Measurements from ENCODE around the gene MMP17.

Gene MMP17
- total RNA-seq: 0 to 0.23 (median 0.06) reads per million in 9 experiments

DNA sequence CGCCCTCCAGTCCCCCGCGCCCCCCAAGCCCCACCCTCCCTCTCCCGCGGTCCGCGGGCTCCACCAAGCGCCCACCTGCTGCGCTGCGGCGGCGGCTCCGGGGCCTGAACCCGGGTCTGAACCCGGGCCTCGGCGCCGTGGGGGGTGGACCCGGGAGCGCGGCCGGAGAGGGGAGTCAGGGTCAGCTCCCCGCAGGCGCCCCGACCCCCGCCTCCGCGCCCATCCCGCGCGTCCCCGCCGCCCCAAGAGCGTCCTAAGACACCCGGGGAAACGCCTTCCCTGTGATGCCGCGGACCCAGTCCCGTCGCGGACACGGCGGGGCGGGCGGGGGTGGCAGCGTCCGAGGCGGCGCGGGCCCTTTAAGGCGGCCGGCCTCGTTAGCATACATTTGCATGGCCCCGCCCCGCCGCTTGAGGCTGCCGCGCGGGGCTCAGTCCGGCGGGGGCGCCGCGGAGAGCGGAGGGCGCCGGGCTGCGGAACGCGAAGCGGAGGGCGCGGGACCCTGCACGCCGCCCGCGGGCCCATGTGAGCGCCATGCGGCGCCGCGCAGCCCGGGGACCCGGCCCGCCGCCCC is at the start of gene MMP17:
TSS of gene MMP17 (plus strand) at position 433 of the 574 bp plus-strand sequence. CDS start at position 535, 102 bp downstream.
- DNase-seq (peak in 1 of 3 experiments; percentile 18), ATAC-seq (replicated peaks) (peak; percentile 74)
- no peaks in the 10 kb centered on the region for H3K36me3 Mint-ChIP-seq (ENCODE audit: insufficient read depth)
- no peaks in the 10 kb centered on the region for H3K9me3 Mint-ChIP-seq
- H3K27ac Mint-ChIP-seq: no peak within 1 kb of the TSS
- H3K4me3 Mint-ChIP-seq: peak within 1 kb of the TSS; percentile 70 to 79
- H3K4me1 Mint-ChIP-seq (ENCODE audit: low read depth in 2 of 2): peaks cover 9% of the 10 kb centered on the region in 2 donors
- peaks cover 42 to 49% of the 10 kb centered on the region in 2 donors for H3K27me3 Mint-ChIP-seq

GRCh38 chr12:131779027-131779426 is 49.2 kb upstream of the MMP17 start:
- no peak for ATAC-seq (replicated peaks)

DNA sequence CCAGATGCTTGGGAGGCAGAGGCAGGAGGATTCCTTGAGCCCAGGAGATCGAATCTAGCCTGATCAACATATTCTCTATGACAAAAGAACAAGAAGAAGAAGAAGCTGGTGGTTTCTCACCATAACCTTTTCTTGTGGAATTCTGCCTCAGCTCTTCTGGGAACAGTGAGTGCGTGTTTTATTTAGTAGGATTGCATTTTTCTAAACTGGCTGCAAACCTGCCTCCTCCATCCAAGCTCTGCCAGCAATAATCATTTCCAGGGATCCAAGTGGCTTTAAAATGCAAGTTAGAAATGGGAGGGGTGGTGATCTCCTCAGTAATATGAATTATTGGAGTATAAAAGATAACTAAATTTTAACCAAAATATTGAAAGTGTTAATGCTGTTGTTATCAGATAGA is 46.1 kb upstream of the MMP17 start:
- H3K4me3 Mint-ChIP-seq: no peak overlapping the region
- H3K4me1 Mint-ChIP-seq (ENCODE audit: low read depth in 2 of 2): peaks cover 0 to 6% of the 10 kb centered on the region in 2 donors
- no peaks in the 10 kb centered on the region for H3K27me3 Mint-ChIP-seq
- ATAC-seq (replicated peaks): no peak
- peak overlapping the region in 1 of 2 donors; percentile 26 for H3K27ac Mint-ChIP-seq
- H3K36me3 Mint-ChIP-seq (ENCODE audit: insufficient read depth): peaks cover 63% of the 10 kb centered on the region
- no peaks in the 10 kb centered on the region for H3K9me3 Mint-ChIP-seq
- no peak for DNase-seq

More at GRCh38 chr12:131779027-131779426, 49.2 kb upstream of the MMP17 start:
- Mint-ChIP-seq H3K4me1 (ENCODE audit: low read depth in 2 of 2) (peaks cover 3 to 7% of the 10 kb centered on the region in 2 donors), H3K9me3 (no peaks in the 10 kb centered on the region), H3K27ac (no peak overlapping the region), H3K4me3 (no peak overlapping the region), H3K27me3 (no peaks in the 10 kb centered on the region), H3K36me3 (ENCODE audit: insufficient read depth) (peaks cover 54% of the 10 kb centered on the region)
- DNase-seq: no peak

DNA sequence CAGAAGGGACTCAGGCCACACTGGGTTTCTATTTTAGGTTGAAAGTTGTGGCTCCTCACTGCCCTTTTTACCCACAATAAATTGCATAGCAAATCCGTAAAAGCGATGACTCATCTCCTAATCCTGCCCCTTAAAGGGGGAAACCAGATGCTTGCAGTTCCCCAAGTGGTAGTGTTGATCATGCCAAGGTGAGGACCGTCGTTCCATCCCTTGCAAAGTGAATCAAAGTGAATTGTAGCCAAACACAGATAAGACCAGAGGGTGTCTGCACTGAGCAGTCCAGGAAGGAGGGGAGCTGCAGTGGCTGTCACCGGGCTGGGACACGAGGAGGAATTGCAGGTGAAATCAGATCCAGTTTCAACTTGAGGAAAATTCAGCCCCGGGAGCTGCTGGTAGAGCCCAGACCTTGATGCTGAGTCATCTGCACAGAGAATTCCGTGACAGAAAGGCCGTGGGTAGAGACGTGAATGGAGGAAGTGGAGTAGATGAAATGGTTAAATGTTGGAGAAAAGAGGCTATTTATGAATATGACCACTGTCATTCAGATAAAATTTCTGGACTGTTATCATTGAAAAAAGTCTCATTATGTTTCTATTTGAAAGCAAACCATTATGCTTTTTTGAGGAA is 44.2 kb upstream of the MMP17 start:
- Mint-ChIP-seq H3K27ac (peak overlapping the region in 1 of 2 donors; percentile 38), H3K4me3 (no peak overlapping the region), H3K9me3 (no peaks in the 10 kb centered on the region), H3K27me3 (no peaks in the 10 kb centered on the region), H3K36me3 (ENCODE audit: insufficient read depth) (peaks cover 58% of the 10 kb centered on the region), H3K4me1 (ENCODE audit: low read depth in 2 of 2) (peaks cover 0 to 4% of the 10 kb centered on the region in 2 donors)
- no peak for DNase-seq
- no peak for ATAC-seq (replicated peaks)

DNA sequence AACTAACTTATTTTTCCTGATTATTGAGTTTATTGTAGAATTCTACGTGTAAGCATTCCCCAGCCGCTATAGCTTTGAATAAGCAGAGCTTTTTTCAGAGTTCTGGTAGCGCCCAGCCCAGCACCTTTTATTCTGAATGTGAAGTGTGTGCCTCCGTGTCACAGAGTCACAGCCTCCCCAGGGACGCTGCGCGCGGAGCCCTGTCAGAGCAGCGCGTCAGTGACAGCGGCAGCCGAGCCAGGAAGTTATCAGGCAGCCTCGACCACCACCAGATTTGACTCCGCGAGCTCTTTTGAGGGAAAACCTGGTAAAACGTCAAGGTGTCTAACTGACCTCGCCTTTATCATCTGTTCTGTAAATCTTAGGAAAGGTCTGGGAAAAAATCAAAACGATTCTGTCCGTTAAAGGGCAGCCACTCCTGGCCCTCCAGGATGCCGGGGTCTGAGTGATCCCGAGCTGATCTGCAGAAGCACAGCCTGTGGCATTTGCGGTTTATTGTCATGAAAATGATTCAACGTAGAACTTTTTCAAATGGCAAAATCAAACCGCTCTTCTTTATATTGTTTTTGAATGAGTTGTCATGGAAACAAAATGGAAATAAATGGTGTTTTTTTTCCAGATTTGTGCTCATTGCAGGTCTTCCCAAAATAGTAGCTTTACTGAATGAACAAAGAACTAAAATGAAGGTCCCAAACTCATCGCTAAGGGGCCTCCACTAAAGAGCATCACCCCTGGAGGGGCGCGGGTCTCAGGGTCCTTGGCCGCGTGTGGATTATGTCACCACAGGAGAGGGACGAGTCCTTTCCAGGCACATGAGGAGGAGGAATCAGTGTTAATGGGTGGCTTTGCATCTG is 43.1 kb upstream of the MMP17 start:
- no peaks in the 10 kb centered on the region for H3K27me3 Mint-ChIP-seq
- H3K9me3 Mint-ChIP-seq: no peaks in the 10 kb centered on the region
- ATAC-seq (replicated peaks): no peak
- H3K27ac Mint-ChIP-seq: peak overlapping the region in 1 of 2 donors; percentile 65
- H3K4me3 Mint-ChIP-seq: no peak overlapping the region
- peaks cover 49% of the 10 kb centered on the region for H3K36me3 Mint-ChIP-seq (ENCODE audit: insufficient read depth)
- peaks cover 0 to 3% of the 10 kb centered on the region in 2 donors for H3K4me1 Mint-ChIP-seq (ENCODE audit: low read depth in 2 of 2)
- DNase-seq: no peak

DNA sequence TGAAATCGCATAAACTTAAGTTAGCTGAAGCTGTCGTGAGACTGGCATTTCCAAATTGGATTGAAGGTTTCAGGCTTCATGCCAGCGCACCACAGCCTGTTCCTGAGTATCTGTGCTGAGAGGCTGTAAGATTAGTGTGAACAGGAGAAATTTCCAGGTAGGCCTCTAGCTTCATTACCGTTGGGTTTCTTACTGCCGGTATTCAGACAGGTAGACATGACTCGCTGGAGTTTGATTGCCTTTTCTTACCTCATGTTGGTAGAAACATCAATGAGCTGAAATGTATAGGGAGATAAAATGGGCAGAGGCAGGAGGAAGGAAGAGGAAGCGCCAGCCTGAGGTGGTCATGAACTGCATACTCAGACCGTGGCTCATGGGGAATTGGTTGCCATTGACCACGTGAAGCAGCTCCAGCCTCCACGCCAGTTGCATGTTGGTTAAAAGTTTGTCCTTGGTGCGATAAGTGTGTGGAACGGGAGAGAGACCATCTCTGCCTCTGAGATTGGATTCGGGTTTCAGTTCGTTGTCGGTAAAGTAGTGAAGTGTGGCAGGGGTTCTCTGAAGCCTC is 42.3 kb upstream of the MMP17 start:
- Mint-ChIP-seq H3K27ac (no peak overlapping the region), H3K36me3 (ENCODE audit: insufficient read depth) (peaks cover 48% of the 10 kb centered on the region), H3K4me3 (no peak overlapping the region), H3K27me3 (no peaks in the 10 kb centered on the region), H3K9me3 (no peaks in the 10 kb centered on the region), H3K4me1 (ENCODE audit: low read depth in 2 of 2) (peaks cover 0 to 3% of the 10 kb centered on the region in 2 donors)
- no peak for DNase-seq
- no peak for ATAC-seq (replicated peaks)

- Mint-ChIP-seq H3K9me3 (no peaks in the 10 kb centered on the region), H3K36me3 (ENCODE audit: insufficient read depth) (peaks cover 50% of the 10 kb centered on the region), H3K4me1 (ENCODE audit: low read depth in 2 of 2) (peaks cover 0 to 3% of the 10 kb centered on the region in 2 donors), H3K27me3 (no peaks in the 10 kb centered on the region), H3K4me3 (no peak overlapping the region), H3K27ac (no peak overlapping the region)
- DNase-seq: no peak
- ATAC-seq (replicated peaks): no peak
Measured at GRCh38 chr12:131786331-131786730, 41.9 kb upstream of the MMP17 start.

DNA sequence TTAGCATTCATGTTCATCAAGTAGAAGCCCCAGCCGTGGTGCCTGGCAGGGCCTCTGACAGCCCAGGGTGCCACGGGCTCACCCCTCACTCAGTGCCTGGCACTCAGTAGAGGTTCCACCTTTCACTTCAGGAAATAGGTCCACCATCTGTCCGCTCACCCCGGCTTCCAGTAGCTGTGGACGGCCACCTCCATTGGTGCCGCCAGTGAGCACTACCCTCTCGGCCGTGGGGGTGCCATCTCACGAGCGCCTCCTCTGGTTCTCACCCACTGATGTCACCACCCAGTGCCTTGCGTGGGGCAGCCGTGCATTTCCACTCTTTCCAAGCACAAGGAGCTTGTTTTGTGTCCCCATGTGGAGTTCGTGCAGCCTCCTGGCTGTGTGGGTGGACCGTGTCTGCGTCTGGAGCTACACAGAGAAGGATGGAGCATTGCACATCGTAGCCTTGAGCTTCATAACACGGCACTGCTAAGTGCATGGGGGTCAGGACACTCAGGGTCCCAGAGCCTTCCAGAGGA is 41.0 kb upstream of the MMP17 start:
- peaks cover 44% of the 10 kb centered on the region for H3K36me3 Mint-ChIP-seq (ENCODE audit: insufficient read depth)
- ATAC-seq (replicated peaks): no peak
- H3K4me3 Mint-ChIP-seq: no peak overlapping the region

GRCh38 chr12:131788070-131788469 is 40.1 kb upstream of the MMP17 start:
- ATAC-seq (replicated peaks) (no peak), DNase-seq (no peak)
- Mint-ChIP-seq H3K36me3 (ENCODE audit: insufficient read depth) (peaks cover 46% of the 10 kb centered on the region), H3K27ac (no peak overlapping the region), H3K4me3 (no peak overlapping the region), H3K27me3 (no peaks in the 10 kb centered on the region), H3K9me3 (no peaks in the 10 kb centered on the region), H3K4me1 (ENCODE audit: low read depth in 2 of 2) (peaks cover 0 to 3% of the 10 kb centered on the region in 2 donors)

More for the DNA sequence above, 41.0 kb upstream of the MMP17 start:
- DNase-seq: no peak
- Mint-ChIP-seq H3K27ac (no peak overlapping the region), H3K4me1 (ENCODE audit: low read depth in 2 of 2) (peaks cover 0 to 3% of the 10 kb centered on the region in 2 donors), H3K27me3 (no peaks in the 10 kb centered on the region), H3K9me3 (no peaks in the 10 kb centered on the region)

- no peak for ATAC-seq (replicated peaks)
- Mint-ChIP-seq H3K4me3 (no peak overlapping the region), H3K4me1 (ENCODE audit: low read depth in 2 of 2) (peaks cover 3 to 4% of the 10 kb centered on the region in 2 donors), H3K9me3 (no peaks in the 10 kb centered on the region), H3K27me3 (no peaks in the 10 kb centered on the region), H3K27ac (no peak overlapping the region), H3K36me3 (ENCODE audit: insufficient read depth) (peaks cover 52% of the 10 kb centered on the region)
- DNase-seq: no peak
Measured at GRCh38 chr12:131789638-131790037, 38.6 kb upstream of the MMP17 start.

DNA sequence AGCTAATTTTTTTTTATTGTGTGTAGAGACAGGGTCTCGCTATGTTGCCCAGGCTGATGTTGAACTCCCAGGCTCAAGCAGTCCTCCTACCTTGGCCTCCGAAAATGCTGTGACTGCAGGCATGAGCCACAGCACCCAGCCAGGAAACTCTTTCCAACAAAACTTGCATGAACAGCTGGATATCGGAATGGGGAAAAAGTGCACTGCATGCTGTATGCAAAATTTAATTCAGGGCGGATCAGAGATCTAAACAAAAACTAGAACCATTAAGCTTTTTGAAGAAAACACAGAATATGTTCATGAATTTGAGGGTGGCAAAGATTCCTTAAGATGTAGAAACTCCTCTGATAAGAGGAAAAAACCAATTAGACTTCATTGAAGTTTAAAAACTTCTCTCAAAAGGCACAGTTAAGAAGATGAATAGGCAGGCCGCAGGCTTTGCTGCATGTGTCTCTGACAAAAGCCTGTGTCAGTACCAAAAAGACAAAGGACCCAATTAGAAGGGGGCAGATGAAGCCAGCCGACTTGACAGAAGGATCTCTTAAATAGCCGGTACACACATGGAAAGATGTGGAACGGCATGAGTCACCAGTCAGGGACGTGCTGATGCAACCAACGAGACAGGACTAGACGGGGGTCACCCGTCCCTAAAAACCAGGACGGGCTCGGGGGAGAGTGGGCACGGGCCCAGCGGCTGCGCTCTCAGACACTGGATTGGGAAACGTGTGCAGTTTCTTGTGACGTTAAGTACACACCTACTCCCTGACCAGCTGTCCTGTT is 34.8 kb upstream of the MMP17 start:
- Mint-ChIP-seq H3K36me3 (ENCODE audit: insufficient read depth) (peaks cover 45% of the 10 kb centered on the region), H3K4me1 (ENCODE audit: low read depth in 2 of 2) (peaks cover 4% of the 10 kb centered on the region in 2 donors), H3K27me3 (no peaks in the 10 kb centered on the region), H3K27ac (peak overlapping the region; percentile 26 to 69), H3K4me3 (no peak overlapping the region), H3K9me3 (no peaks in the 10 kb centered on the region)
- ATAC-seq (replicated peaks): no peak
- no peak for DNase-seq

DNA sequence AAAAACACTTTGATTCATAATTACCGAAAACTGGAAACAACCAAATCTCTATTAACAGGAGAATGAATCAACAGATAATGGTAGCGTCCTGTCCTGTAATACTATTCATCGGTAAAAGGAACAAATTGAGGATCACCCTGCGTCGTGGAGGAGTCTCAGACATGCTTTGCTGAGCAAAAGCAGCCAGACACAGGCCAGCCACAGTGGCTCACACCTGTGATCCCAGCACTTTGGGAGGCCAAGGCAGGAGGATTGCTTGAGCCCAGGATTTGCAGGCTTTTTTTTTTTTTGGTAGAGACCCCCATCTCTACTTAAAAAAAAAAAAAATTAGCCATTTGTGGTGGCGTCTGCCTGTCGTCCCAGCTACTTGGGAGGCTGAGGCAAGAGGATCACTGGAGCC is 34.1 kb upstream of the MMP17 start:
- no peak overlapping the region for H3K4me3 Mint-ChIP-seq
- ATAC-seq (replicated peaks) (no peak), DNase-seq (no peak)
- H3K4me1 Mint-ChIP-seq (ENCODE audit: low read depth in 2 of 2): peaks cover 4 to 6% of the 10 kb centered on the region in 2 donors
- H3K27ac Mint-ChIP-seq: peak overlapping the region in 1 of 2 donors; percentile 26
- H3K36me3 Mint-ChIP-seq (ENCODE audit: insufficient read depth): peaks cover 51% of the 10 kb centered on the region
- H3K9me3 Mint-ChIP-seq: no peaks in the 10 kb centered on the region
- no peaks in the 10 kb centered on the region for H3K27me3 Mint-ChIP-seq

Measured in effector memory CD8-positive, alpha-beta T cell (primary cell).